GM19395 (cell line): ENCODE measurements around the gene IL11.
"Not testable (repeated sequence)": the region's sequence is repeated elsewhere in the genome, so short reads cannot be mapped to it uniquely, and the experiment has no call there.

Experiments
- ATAC-seq: cut with Tn5 transposase; IDR thresholded peaks from one replicate; pipeline ENCODE4 v1.9.1; 2021; ENCODE audit warnings: mild to moderate bottlenecking, moderate library complexity; ENCODE audit not compliant: unreplicated experiment

The IL11 gene

GRCh38 chr19:55336101-55336500, 34.2 kb downstream of the IL11 start:
- no peak for ATAC-seq

- no peak for ATAC-seq
These were observed 36.4 kb downstream of the IL11 start for GRCh38 chr19:55333870-55334269.

- ATAC-seq = not testable (repeated sequence)
These were observed 40.5 kb downstream of the IL11 start for GRCh38 chr19:55329791-55330190.

- ATAC-seq = not testable (repeated sequence)
These were observed 41.4 kb downstream of the IL11 start for GRCh38 chr19:55328774-55329318.

- no peak for ATAC-seq
These were observed 45.1 kb downstream of the IL11 start, which contains the start of gene TMEM150B for GRCh38 chr19:55325172-55325571. Gene TMEM150B (minus strand): TSS chr19:55325341. CDS start chr19:55321036, 4,305 bp downstream.

- no peak for ATAC-seq
These were observed 45.6 kb downstream of the IL11 start for GRCh38 chr19:55324662-55325061.

GRCh38 chr19:55322204-55322885, 47.9 kb downstream of the IL11 start:
- no peak for ATAC-seq

- no peak for ATAC-seq
These were observed 48.7 kb downstream of the IL11 start for GRCh38 chr19:55321466-55322137.

- no peak for ATAC-seq
These were observed 49.3 kb downstream of the IL11 start for GRCh38 chr19:55320844-55321419.

GRCh38 chr19:55319785-55320184, 50.5 kb downstream of the IL11 start:
- no peak for ATAC-seq

- ATAC-seq = no peak
These were observed 53.6 kb downstream of the IL11 start for GRCh38 chr19:55316646-55317045.

GRCh38 chr19:55315956-55316525, 54.2 kb downstream of the IL11 start:
- ATAC-seq = no peak

- no peak for ATAC-seq
These were observed 55.9 kb downstream of the IL11 start for GRCh38 chr19:55314396-55314795.
